HuH-7 (cell line): Measurements from ENCODE around the gene CUL7.
A peak's percentile ranks its signal among the peaks of the same experiment; 100 is the strongest.
"Not testable (repeated sequence)": the region's sequence is repeated elsewhere in the genome, so short reads cannot be mapped to it uniquely, and the experiment has no call there.

Source experiments
- DNase-seq: peaks from one replicate; pipeline ENCODE4 v3.0.0; 2011; ENCODE audit warnings: low spot score

CUL7 gene

DNA sequence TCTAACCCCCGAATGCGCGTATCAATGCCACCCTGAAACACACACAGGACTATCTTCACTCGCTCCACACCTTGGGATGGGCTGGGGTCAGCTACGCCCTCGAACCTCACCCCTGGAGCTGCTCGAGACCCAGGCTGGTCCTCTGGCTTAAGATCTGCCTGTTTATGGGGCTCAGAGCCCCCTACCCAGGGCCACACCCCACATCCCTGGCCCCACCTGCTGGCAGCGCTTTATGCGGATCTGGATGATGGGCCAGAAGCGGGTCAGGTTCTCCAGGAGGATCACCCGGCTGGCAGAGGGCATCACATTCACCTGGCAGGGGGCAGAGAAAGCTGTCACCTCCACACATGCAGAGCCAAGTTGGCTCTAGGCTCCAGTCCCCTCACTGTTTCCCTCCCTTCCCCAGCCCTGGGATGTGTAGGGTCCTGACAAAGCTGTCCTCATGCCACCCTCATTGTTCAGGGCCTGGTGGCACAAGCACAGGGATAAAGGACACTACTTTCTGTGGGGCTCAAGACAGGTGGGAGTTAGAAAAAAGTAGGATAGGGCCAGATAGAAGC lies 8.2 kb downstream of the CUL7 start:
- no peak for DNase-seq

GRCh38 chr6:43043310-43043709 lies 10.3 kb downstream of the CUL7 start:
- no peak for DNase-seq

DNA sequence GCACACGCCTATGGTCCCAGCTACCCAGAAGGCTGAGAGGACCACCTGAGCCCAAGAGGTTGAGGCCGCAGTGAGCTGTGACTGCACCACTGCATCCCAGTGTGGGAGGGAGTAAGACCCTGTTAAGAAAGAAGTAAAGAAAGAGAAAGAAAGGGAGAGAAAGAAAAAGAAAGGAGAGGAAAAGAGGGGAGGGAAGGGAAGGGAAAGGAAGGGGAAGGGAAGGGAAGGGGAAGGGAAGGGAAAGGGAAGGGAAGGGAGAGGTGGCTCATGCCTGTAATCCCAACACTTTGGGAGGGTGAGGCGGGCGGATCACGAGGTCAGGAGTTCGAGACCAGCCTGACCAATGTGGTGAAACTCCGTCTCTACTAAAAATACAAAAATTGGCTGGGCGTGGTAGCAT lies 12.2 kb downstream of the CUL7 start:
- DNase-seq = not testable (repeated sequence)

- no peak for DNase-seq
Observed at GRCh38 chr6:43040542-43041257, 13.0 kb downstream of the CUL7 start.

GRCh38 chr6:43038727-43039126 lies 14.9 kb downstream of the CUL7 start:
- no peak for DNase-seq

- no peak for DNase-seq
Observed at GRCh38 chr6:43037706-43038105, 15.9 kb downstream of the CUL7 start.

GRCh38 chr6:43037197-43037596 lies 16.5 kb downstream of the CUL7 start:
- DNase-seq = no peak

- DNase-seq = no peak
Observed at GRCh38 chr6:43036712-43037111, 16.9 kb downstream of the CUL7 start.

DNA sequence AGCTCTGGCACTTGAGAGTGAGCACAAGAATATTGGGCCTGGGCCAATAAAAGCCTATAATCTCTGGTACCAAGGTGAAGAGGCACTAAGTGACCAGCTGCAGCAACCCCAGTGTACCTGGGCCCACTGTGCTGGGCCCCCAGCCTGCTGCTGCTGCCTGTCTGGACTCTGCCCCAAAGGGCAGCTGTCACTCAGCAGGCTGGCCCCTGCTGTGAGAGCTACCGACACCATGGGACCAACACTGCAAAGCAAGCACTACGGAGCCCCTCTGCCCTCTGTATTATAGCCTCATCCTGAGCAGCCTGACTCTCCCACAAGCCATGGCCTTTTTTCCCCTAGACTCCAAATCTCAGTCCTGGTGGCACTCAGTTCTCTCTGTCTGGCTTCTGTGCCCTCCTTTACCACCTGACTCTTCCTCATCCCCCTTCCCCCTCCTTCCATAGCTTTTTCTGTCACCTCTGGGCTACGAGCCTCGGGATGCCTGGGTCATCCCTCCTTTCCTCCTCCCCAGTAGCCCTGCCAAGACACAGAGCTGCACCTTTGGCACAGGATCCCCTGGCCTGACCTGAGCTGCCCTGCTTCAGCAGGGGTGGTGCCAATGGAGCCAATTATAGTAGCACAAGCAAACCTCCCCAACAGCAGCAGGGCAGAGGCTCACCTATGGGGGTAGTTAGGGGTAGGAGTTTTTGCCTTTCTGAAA lies 18.0 kb downstream of the CUL7 start:
- DNase-seq = no peak

DNA sequence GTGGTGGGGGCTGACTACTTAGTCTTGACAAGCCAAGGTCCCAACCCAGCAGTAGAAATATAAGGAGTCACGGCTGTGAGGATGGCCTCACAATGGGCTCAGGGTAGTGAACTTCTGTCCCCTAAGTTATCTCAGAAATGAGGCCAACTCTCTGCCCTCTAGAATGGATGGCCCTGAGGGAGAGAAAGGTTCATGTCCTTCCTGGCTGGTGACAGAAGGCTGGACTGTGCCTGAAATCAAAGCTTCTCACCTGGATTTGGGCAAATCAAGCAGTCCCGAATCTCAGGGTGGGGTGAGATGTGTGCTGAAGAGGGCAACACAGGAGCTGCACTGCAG lies 19.5 kb downstream of the CUL7 start:
- no peak for DNase-seq

- DNase-seq = no peak
Observed at GRCh38 chr6:43033496-43034189, 20.0 kb downstream of the CUL7 start.

DNA sequence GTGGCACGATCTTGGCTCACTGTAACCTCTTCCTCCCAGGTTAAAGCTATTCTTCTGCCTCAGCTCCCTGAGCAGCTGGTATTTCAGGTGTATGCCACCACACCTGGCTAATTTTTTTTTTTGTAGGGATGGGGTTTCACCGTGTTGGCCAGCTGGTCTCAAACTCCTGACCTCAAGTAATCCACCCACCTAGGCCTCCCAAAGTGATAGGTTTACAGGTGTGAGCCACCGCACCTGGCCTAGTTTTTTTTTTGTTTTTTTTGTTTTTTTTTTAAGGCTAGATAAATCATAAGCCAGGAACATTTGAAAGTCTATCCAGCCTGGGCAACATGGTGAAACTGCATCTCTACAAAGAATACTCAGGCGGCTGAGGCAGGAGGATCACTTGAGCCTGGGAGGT lies 21.3 kb downstream of the CUL7 start:
- DNase-seq = no peak

DNA sequence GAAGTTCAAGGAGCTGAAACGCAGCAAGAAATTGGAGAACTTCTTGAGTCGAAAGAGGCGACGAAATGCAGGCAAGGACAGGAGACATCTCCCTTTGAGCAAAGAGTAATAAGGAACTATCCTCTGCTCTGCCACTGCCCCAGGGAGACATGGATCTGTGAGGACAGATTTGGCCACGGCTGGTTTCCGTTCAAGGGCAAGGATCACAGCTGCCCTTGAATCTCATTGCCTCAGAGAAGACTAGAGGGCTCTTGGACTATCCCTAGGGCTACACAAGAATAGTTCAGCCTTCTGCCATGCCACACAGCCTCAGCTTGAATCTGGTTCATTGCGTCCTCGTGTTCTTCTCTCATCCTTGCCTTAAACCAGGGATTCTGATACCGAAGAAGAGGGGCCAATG lies 24.5 kb downstream of the CUL7 start:
- no peak for DNase-seq

- DNase-seq = no peak
Observed at GRCh38 chr6:43026365-43026764, 27.3 kb downstream of the CUL7 start.

GRCh38 chr6:43024436-43024835 lies 29.2 kb downstream of the CUL7 start:
- DNase-seq = no peak

GRCh38 chr6:43021270-43022047 lies 32.2 kb downstream of the CUL7 start, which contains the start of gene RRP36:
RRP36 (plus strand) TSS chr6:43021623; CDS start chr6:43021655, 32 bp downstream.
- peak; percentile 80 for DNase-seq

DNA sequence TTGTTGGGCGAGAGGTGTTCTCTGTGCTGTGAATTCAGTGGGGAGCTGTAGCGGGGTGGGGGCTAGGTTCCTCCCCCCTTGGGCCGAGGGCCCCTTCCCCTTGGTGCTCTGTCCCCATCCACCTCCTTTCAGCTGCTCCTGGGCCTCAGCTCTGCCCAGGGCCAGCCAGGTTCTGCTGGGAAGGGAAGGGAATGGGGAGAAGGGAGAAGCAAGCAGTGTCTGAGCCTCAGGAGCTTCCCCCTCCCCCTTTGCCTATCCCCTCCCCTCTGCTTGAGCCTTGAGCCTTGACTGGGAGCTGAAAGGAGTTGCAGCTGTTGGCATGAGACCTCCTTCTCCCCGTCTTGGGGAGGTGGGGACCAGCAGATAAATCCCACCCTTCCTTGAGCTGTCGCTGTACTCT lies 32.8 kb downstream of the CUL7 start:
- DNase-seq = no peak

GRCh38 chr6:43020052-43020705 lies 33.5 kb downstream of the CUL7 start:
- DNase-seq = no peak

DNA sequence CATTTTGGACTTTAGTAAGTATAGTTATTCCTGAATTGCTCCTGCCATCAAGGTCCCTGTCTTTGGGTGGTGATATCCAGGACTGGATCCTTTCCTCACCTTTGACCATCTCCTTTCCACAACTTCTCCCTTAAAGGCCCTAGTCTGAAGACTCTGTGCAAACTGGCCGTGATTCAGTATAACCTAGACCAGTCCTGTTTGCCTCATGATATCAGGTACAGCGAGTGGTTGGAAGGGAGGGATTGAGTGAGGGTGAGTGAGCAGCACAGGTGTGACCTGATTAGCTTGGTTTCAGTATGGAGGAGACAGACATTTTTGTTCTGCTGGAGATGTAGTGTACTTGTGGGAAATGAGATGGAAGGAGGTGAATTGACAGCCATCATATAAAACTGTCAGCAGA lies 34.5 kb downstream of the CUL7 start:
- no peak for DNase-seq

GRCh38 chr6:43016943-43017334 lies 36.7 kb downstream of the CUL7 start:
- no peak for DNase-seq

DNA sequence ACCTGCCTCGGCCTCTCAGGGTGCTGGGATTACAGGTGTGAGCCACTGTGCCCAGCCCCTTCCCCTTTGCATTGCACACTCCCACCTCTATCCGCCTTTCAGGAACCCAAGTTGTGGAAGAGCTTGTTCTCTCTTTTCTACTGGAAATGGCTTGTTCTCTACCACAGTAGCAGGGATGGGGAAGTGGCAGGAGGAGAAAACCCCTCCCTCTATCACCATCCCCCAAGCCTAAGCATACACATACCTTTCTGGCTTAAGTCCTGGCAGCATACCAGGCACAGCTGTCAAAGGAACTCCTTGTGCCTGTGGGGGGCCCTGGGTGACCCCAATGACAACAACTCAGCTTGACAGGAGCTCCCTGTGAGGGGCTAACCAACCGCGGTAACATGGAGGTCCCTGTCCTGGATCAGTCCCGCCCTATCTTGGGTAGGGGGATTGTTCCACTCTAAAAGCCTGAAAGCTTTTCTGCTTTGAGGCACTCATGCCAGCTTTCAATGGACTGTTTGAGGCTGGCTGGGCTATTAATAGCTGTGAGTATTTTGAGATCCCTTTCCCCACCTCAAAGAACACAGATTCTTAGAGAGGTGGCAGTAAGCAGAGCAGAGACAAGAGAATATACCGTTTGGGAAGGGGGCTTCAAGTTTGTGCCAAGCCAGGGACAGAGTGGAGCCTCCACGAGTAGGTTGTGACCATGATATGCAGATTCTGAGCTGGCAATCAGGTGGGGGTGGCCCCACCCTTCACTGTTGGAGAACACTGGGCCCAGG lies 37.3 kb downstream of the CUL7 start:
- no peak for DNase-seq
